ENCODE data around the gene PARP14. TPM values are rescaled to one million over a fixed set of nuclear protein-coding genes. Genes with fewer than 3 reads are reported as not detected.

Gene PARP14
- total and polyA plus RNA-seq, 2 donors (not counting 3 experiments of a cell fraction or from before 2014, with no cell fraction given), result 19.7 to 41.5 TPM

GRCh38 chr3:122697952-122698620, 17.4 kb downstream of the PARP14 start:
- Histone ChIP-seq H3K27ac (ENCODE audit: insufficient read depth, low read depth, low read length) (no peak overlapping the region), H2AFZ (ENCODE audit: low read depth, low read length) (no peak overlapping the region), H3K79me2 (ENCODE audit: control insufficient read depth, insufficient read depth, low read length) (no peaks in the 10 kb centered on the region), H3K4me1 (ENCODE audit: control insufficient read depth, extremely low read depth, insufficient read depth, low read length) (no peaks in the 10 kb centered on the region), H3K27me3 (ENCODE audit: control insufficient read depth in 2 of 2, insufficient read depth in 2 of 2, low read length in 2 of 2) (no peaks in the 10 kb centered on the region), H3K9ac (replicated peaks; ENCODE audit: extremely low read depth, insufficient read depth, low read length) (no peak overlapping the region), H4K20me1 (replicated peaks; ENCODE audit: control insufficient read depth, extremely low read depth, insufficient read depth, low read length) (no peaks in the 10 kb centered on the region), H3K36me3 (ENCODE audit: control insufficient read depth in 2 of 2, extremely low read depth in 1 of 2, insufficient read depth in 2 of 2, low read length in 2 of 2) (peaks cover 4 to 28% of the 10 kb centered on the region in 2 experiments), H3K4me3 (replicated peaks in 1 of 3; ENCODE audit: insufficient read depth in 1 of 3, low read depth in 1 of 3, low read length in 3 of 3) (no peak overlapping the region), H3K9me1 (replicated peaks; ENCODE audit: control insufficient read depth, extremely low read depth, insufficient read depth, low read length) (peaks cover 4% of the 10 kb centered on the region), H3K4me2 (ENCODE audit: insufficient read depth, low read length) (no peak overlapping the region), H3K9me3 (replicated peaks; ENCODE audit: control insufficient read depth, insufficient read depth, low read length) (no peaks in the 10 kb centered on the region)
- dilution Hi-C loops (cut with MboI; ENCODE audit: extremely low pct_ligation_motif_present, low sequenced_read_pairs), result no loop called here
- FAIRE-seq (no peak), DNase-seq (ENCODE audit: low read depth, low spot score) (no peak)
- POLR2A ChIA-PET, result no interaction called here
- CTCF ChIA-PET, result interaction anchor here (0.9 to 1.5 kb wide), 3 partner anchors 10 to 57 kb away, joined by 3 to 4 read pairs (median 3); partner anchors contain the start of gene PARP14
- TF ChIP-seq FOS (IDR thresholded peaks at IDR 0.05; ENCODE audit: borderline replicate concordance, insufficient read depth, low read length), result no peak
- no peak for TF ChIP-seq MYC (IDR thresholded peaks at IDR 0.05; ENCODE audit: low read depth, low read length)
- TF ChIP-seq GATA2 (IDR thresholded peaks at IDR 0.05; ENCODE audit: insufficient read depth, insufficient read length, low read depth, low read length), result no peak
- TF ChIP-seq MAX (IDR thresholded peaks at IDR 0.05; ENCODE audit: insufficient read depth, insufficient read length), result no peak
- TF ChIP-seq CTCF (IDR thresholded peaks at IDR 0.05; ENCODE audit: extremely low read depth in 1 of 2, insufficient read depth in 1 of 2, low read depth in 1 of 2, low read length in 2 of 2), result no peak
- no peak for TF ChIP-seq POLR2A (IDR thresholded peaks at IDR 0.05; ENCODE audit: low read depth, low read length)
- no peak for TF ChIP-seq JUN (IDR thresholded peaks at IDR 0.05; ENCODE audit: borderline replicate concordance, insufficient read depth, insufficient read length, low read depth)
- no peak for TF ChIP-seq POLR2AphosphoS5 (IDR thresholded peaks at IDR 0.05; ENCODE audit: insufficient read depth, low read depth, low read length)
- no TSS peak for BruUV-seq (replicated peaks)
- intact Hi-C loops (cut with micrococcal nuclease), result no loop called here

Measured in endothelial cell of umbilical vein (primary cell).